Keratinocyte (primary cell): ENCODE data around the gene OSCAR.

ENCODE experiments used
- CTCF ChIP-seq, 3 experiments: IDR thresholded peaks in 1 of 3; conservative IDR thresholded peaks in 1 of 3; optimal IDR thresholded peaks in 1 of 3; 2 replicates in 2 of 3; 3 replicates in 1 of 3; pipeline versions ENCODE3 to v1.5.1; 2011; ENCODE audit warnings: low read length in 3 of 3, mild to moderate bottlenecking in 3 of 3, moderate library complexity in 2 of 3, control low read depth in 1 of 3, inconsistent platforms in 1 of 3; ENCODE audit not compliant: insufficient read depth in 2 of 3; ENCODE audit errors: extremely low read depth in 1 of 3
- EZH2 ChIP-seq: IDR thresholded peaks from one replicate; pipeline ENCODE4 v1.6.1; 2012; ENCODE audit warnings: inconsistent platforms, mild to moderate bottlenecking, low read length, moderate library complexity

- no peak for TF ChIP-seq CTCF (optimal IDR thresholded peaks at IDR 0.05 in 1 of 3, IDR thresholded peaks at IDR 0.05 in 1 of 3, conservative IDR thresholded peaks at IDR 0.05 in 1 of 3; ENCODE audit: extremely low read depth in 1 of 3, insufficient read depth in 2 of 3, low read length in 3 of 3)
- no peak for TF ChIP-seq EZH2
Observed at GRCh38 chr19:54125713-54126112, 25.1 kb upstream of the OSCAR start.
